HepG2 (cell line): ENCODE measurements around the gene NPFFR1. TPM values are rescaled to one million over a fixed set of nuclear protein-coding genes. Genes with fewer than 3 reads are reported as not detected.

ENCODE experiments used
- ATAC-seq: fragments of 200-7000 bp; cut with Tn5 transposase; 3 replicates; pipeline ENCODE4 v1.9.1; 2020; ENCODE audit warnings: mild to moderate bottlenecking, moderate library complexity
- BruUV-seq: library from RNA; stranded (reverse); fragments of 400-500 nt; replicated peaks from 2 replicates; lab custom pipeline; 2021; lab: Mats Ljungman, UMichigan
- CTCF ChIA-PET: fragments of 300-600 bp; formaldehyde crosslinking; extraction: SDS; loops from one replicate; lab custom pipeline; 2021; ENCODE audit warnings: low total read pairs, inconsistent platforms, low intra/inter-chr PET ratio; lab: Yijun Ruan, JAX
- POLR2A ChIA-PET: fragments of 350-600 bp; sonication (Branson Sonifier 250); formaldehyde crosslinking; loops from one replicate; lab custom pipeline; 2020; ENCODE audit warnings: antibody characterized with exemption, inconsistent platforms; lab: Yijun Ruan, JAX
- DNase-seq: peaks from one replicate; pipeline ENCODE4 v3.0.0-alpha.2; 2015; ENCODE audit warnings: low spot score
- FAIRE-seq: peaks from 3 replicates; lab custom pipeline; 2011; peaks lifted over from hg19 to GRCh38; lab: Jason Lieb, UNC
- H2AFZ ChIP-seq: one replicate; pipeline ENCODE4 v1.6.1; 2011; ENCODE audit warnings: low read length, inconsistent platforms
- H3K27ac ChIP-seq: fragments of 300-600 bp; 3 replicates; pipeline ENCODE4 v1.8.0; 2011; ENCODE audit warnings: mixed run types, mild to moderate bottlenecking, mixed read lengths, low read length, inconsistent platforms; ENCODE audit not compliant: insufficient read depth; ENCODE audit errors: extremely low read length
- H3K27me3 ChIP-seq, 2 experiments: fragments of 200-600 bp in 1 of 2; 2 replicates in 1 of 2; 3 replicates in 1 of 2; pipeline versions ENCODE4 v1.6.0 to v1.8.0; 2011; ENCODE audit warnings: low read length in 2 of 2, mild to moderate bottlenecking in 2 of 2, moderate library complexity in 2 of 2, inconsistent platforms in 1 of 2; ENCODE audit not compliant: insufficient read depth in 2 of 2, control insufficient read depth in 1 of 2
- H3K36me3 ChIP-seq, 2 experiments: fragments of 200-600 bp in 1 of 2; replicated peaks in 1 of 2; 2 replicates in 1 of 2; 3 replicates in 1 of 2; pipeline versions ENCODE4 v1.5.1 to v1.8.0; 2011; ENCODE audit warnings: low read length in 2 of 2, inconsistent platforms in 1 of 2; ENCODE audit not compliant: insufficient read depth in 2 of 2, control insufficient read depth in 1 of 2
- H3K4me1 ChIP-seq: 2 replicates; pipeline ENCODE4 v1.5.1; 2012; ENCODE audit warnings: low read length, inconsistent platforms; ENCODE audit not compliant: insufficient read depth
- H3K4me2 ChIP-seq: 2 replicates; pipeline ENCODE4 v1.6.0; 2011; ENCODE audit warnings: low read depth, low read length, inconsistent platforms
- H3K4me3 ChIP-seq, 3 experiments: fragments of 200-600 bp in 1 of 3; sonication (generic), shearing (Covaris generic) in 1 of 3; replicated peaks in 1 of 3; 2 replicates each; pipeline ENCODE4 v1.5.1; 2011 to 2016; ENCODE audit warnings: low read length in 3 of 3, inconsistent platforms in 2 of 3, low read depth in 2 of 3, mild to moderate bottlenecking in 2 of 3, control low read depth in 1 of 3, mixed read lengths in 1 of 3; ENCODE audit not compliant: insufficient read depth in 1 of 3
- H3K79me2 ChIP-seq: one replicate; pipeline ENCODE4 v1.6.1; 2011; ENCODE audit warnings: low read length, inconsistent platforms; ENCODE audit not compliant: insufficient read depth
- H3K9ac ChIP-seq: 2 replicates; pipeline ENCODE4 v1.6.0; 2011; ENCODE audit warnings: mild to moderate bottlenecking, low read depth, low read length, inconsistent platforms; ENCODE audit not compliant: insufficient read depth
- H3K9me3 ChIP-seq: 2 replicates; pipeline ENCODE4 v1.5.1; 2012; ENCODE audit warnings: mild to moderate bottlenecking, low read length
- H4K20me1 ChIP-seq: 2 replicates; pipeline ENCODE4 v1.6.0; 2011; ENCODE audit warnings: inconsistent platforms, mild to moderate bottlenecking, low read length, moderate library complexity; ENCODE audit not compliant: insufficient read depth
- BHLHE40 ChIP-seq: IDR thresholded peaks from 2 replicates; pipeline ENCODE4 v1.6.1; 2011; ENCODE audit warnings: low read length, improper control_type of control experiment
- E2F5 ChIP-seq: sonication (generic); formaldehyde crosslinking; conservative IDR thresholded peaks from 2 replicates; pipeline ENCODE4 v1.4.0; 2020; ENCODE audit warnings: missing genetic modification reagents
- EED ChIP-seq: sonication (generic); formaldehyde crosslinking; IDR thresholded peaks from 2 replicates; pipeline ENCODE4 v1.5.0; 2020; ENCODE audit warnings: mild to moderate bottlenecking, missing genetic modification reagents
- SALL2 ChIP-seq: sonication (generic); formaldehyde crosslinking; IDR thresholded peaks from 2 replicates; pipeline ENCODE4 v1.8.1; 2023; ENCODE audit warnings: mild to moderate bottlenecking, missing genetic modification reagents, inconsistent platforms
- SP4 ChIP-seq: sonication (generic); formaldehyde crosslinking; IDR thresholded peaks from 2 replicates; pipeline ENCODE4 v1.8.1; 2023; ENCODE audit warnings: mild to moderate bottlenecking, missing genetic modification reagents
- THAP11 ChIP-seq: IDR thresholded peaks from 2 replicates; pipeline ENCODE4 v1.6.1; 2016; ENCODE audit warnings: missing biosample characterization, missing genetic modification reagents
- ZBTB39 ChIP-seq: sonication (generic); formaldehyde crosslinking; IDR thresholded peaks from 2 replicates; pipeline ENCODE4 v1.5.0; 2020; ENCODE audit warnings: missing genetic modification reagents
- ZMAT3 ChIP-seq: sonication (generic); formaldehyde crosslinking; conservative IDR thresholded peaks from 2 replicates; pipeline ENCODE4 v1.7.0; 2021; ENCODE audit warnings: missing genetic modification reagents
- ZNF609 ChIP-seq: sonication (generic); formaldehyde crosslinking; IDR thresholded peaks from 2 replicates; pipeline ENCODE4 v1.4.0; 2020; ENCODE audit warnings: mild to moderate bottlenecking, missing genetic modification reagents, borderline replicate concordance
- WGBS: methylation state at CpG from one replicate; pipeline ENCODE4 v1.1.6; 2017; ENCODE audit warnings: low lambda C conversion rate; 5-methylcytosine and 5-hydroxymethylcytosine counted together
- in situ Hi-C: cut with HindIII; loops from 2 replicates; pipeline ENCODE4 v1.10.0; 2017; ENCODE audit warnings: low pct_unique_long_range_greater_than_20kb; ENCODE audit not compliant: extremely low pct_ligation_motif_present
- intact Hi-C: fragments of 100-400 bp; cut with micrococcal nuclease; formaldehyde crosslinking; loops from one replicate; pipeline ENCODE4 v1.10.0; 2022; ENCODE audit not compliant: unreplicated experiment
- polyA plus RNA-seq, 8 experiments: library from polyadenylated mRNA; depleted of rRNA in 3 of 8; stranded (reverse) in 7 of 8; unstranded in 1 of 8; fragments of >200 nt; fragmentation: Illumina TruSeq in 4 of 8; extraction: Trizol in 4 of 8; gene quantifications; 2 replicates each; pipeline versions ENCODE4 v1.2.1 to v1.2.3, GENCODE V29; 2011 to 2016; ENCODE audit warnings: low read depth in 4 of 8, missing spikeins in 1 of 8, mixed read lengths in 1 of 8; ENCODE audit not compliant: insufficient read depth in 1 of 8
- total RNA-seq, 5 experiments: library from RNA; depleted of rRNA; stranded (reverse); fragments of >200 nt; fragmentation: Illumina TruSeq; extraction: Trizol; gene quantifications; 2 replicates each; pipeline ENCODE4 v1.2.3, GENCODE V29; 2016; ENCODE audit warnings: low read depth in 1 of 5
- TF ChIP-seq, protein P1 (sequence below): sonication (generic); formaldehyde crosslinking; IDR thresholded peaks from 2 replicates; pipeline ENCODE4 v1.5.0; 2020; ENCODE audit warnings: mild to moderate bottlenecking, missing genetic modification reagents
- TF ChIP-seq, protein P2 (sequence below): sonication (generic); formaldehyde crosslinking; IDR thresholded peaks from 2 replicates; pipeline ENCODE4 v1.4.0; 2020; ENCODE audit warnings: mild to moderate bottlenecking, missing genetic modification reagents

NPFFR1 gene
- total and polyA plus RNA-seq, 2 of the 13 experiments (the other 11 are each of a cell fraction or from before 2014, with no cell fraction given) = under 0.01 TPM; not detected in 1

- intact Hi-C loops (no loop called here), in situ Hi-C loops (no loop called here)
- no peak overlapping the region for H3K4me3 ChIP-seq
- H3K4me2 ChIP-seq = no peak overlapping the region
- no peaks in the 10 kb centered on the region for H3K79me2 ChIP-seq
- POLR2A ChIA-PET = no interaction called here
- no TSS peak for BruUV-seq
- no peak overlapping the region for H3K9ac ChIP-seq
- H3K4me1 ChIP-seq = peaks cover 7% of the 10 kb centered on the region; the same call in 1 of the 2 replicates
- no peaks in the 10 kb centered on the region for H4K20me1 ChIP-seq
- FAIRE-seq (no peak), ATAC-seq (no peak), DNase-seq (no peak)
- CTCF ChIA-PET = no interaction called here
- WGBS = 23% methylated on average over 8 of the region's 8 CpGs
- no peak overlapping the region for H2AFZ ChIP-seq
- no peaks in the 10 kb centered on the region for H3K9me3 ChIP-seq
- H3K27me3 ChIP-seq = peaks cover 0 to 8% of the 10 kb centered on the region in 2 experiments; a peak in 1 of 5 replicates
- no peak for TF ChIP-seq BHLHE40
- TF ChIP-seq ZMAT3 (CRISPR knock-in tag) = no peak
- TF ChIP-seq E2F5 (CRISPR knock-in tag) = no peak
- no peak for TF ChIP-seq EED (CRISPR knock-in tag)
- no peak for TF ChIP-seq ZBTB39 (CRISPR knock-in tag)
- no peak for TF ChIP-seq SP4 (CRISPR knock-in tag)
- TF ChIP-seq ZNF609 (CRISPR knock-in tag) = no peak
- no peak for TF ChIP-seq SALL2
- TF ChIP-seq THAP11 = no peak
- TF ChIP-seq, protein P1, sequence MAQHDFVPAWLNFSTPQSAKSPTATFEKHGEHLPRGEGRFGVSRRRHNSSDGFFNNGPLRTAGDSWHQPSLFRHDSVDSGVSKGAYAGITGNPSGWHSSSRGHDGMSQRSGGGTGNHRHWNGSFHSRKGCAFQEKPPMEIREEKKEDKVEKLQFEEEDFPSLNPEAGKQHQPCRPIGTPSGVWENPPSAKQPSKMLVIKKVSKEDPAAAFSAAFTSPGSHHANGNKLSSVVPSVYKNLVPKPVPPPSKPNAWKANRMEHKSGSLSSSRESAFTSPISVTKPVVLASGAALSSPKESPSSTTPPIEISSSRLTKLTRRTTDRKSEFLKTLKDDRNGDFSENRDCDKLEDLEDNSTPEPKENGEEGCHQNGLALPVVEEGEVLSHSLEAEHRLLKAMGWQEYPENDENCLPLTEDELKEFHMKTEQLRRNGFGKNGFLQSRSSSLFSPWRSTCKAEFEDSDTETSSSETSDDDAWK = no peak
- TF ChIP-seq, protein P2, sequence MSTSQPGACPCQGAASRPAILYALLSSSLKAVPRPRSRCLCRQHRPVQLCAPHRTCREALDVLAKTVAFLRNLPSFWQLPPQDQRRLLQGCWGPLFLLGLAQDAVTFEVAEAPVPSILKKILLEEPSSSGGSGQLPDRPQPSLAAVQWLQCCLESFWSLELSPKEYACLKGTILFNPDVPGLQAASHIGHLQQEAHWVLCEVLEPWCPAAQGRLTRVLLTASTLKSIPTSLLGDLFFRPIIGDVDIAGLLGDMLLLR (CRISPR knock-in tag) = no peak
- no peaks in the 10 kb centered on the region for H3K36me3 ChIP-seq
- H3K27ac ChIP-seq = no peak overlapping the region
These were observed 9.5 kb upstream of the NPFFR1 start for GRCh38 chr10:70293169-70293843.
